Natural killer cell treated with Interleukin-12 subunit alpha and Interleukin-12 subunit beta and Interleukin-15 and Interleukin-18, amount 100 ng/mL, for 72 hours (primary cell): ENCODE measurements around the gene RAPGEF1. TPM values are rescaled to one million over a fixed set of nuclear protein-coding genes. Genes with fewer than 3 reads are reported as not detected.
"Not testable (repeated sequence)": the region's sequence is repeated elsewhere in the genome, so short reads cannot be mapped to it uniquely, and the experiment has no call there.

ENCODE experiments used
- ATAC-seq, 2 donors: fragments of 150-1000 bp; cut with Tn5 transposase in 1 of 2; sonication (Bioruptor Pico), chemical (Tn5 transposase) in 1 of 2; 2 replicates each; pipeline ENCODE4 v1.10.0; 2021
- DNase-seq: peaks from one replicate; pipeline ENCODE4 v3.0.0; 2022; ENCODE audit warnings: low spot score
- H3K27ac Mint-ChIP-seq, 2 donors: 1 replicate in 1 of 2; 2 replicates in 1 of 2; pipeline ENCODE4 v1.8.0; 2022; ENCODE audit warnings: mixed read lengths in 2 of 2, mild to moderate bottlenecking in 1 of 2, moderate library complexity in 1 of 2
- H3K27me3 Mint-ChIP-seq, 2 donors: 1 replicate in 1 of 2; 2 replicates in 1 of 2; pipeline ENCODE4 v1.8.0; 2022; ENCODE audit warnings: mixed read lengths in 2 of 2
- H3K36me3 Mint-ChIP-seq: one replicate; pipeline ENCODE4 v1.8.0; 2022; ENCODE audit warnings: mixed read lengths
- H3K4me1 Mint-ChIP-seq, 2 donors: 1 replicate in 1 of 2; 2 replicates in 1 of 2; pipeline ENCODE4 v1.8.0; 2022; ENCODE audit warnings: low read depth in 2 of 2, mixed read lengths in 2 of 2, mild to moderate bottlenecking in 1 of 2
- H3K4me3 Mint-ChIP-seq: one replicate; pipeline ENCODE4 v1.8.0; 2022; ENCODE audit warnings: mixed read lengths
- H3K9me3 Mint-ChIP-seq: 2 replicates; pipeline ENCODE4 v1.8.0; 2022; ENCODE audit warnings: mixed read lengths
- total RNA-seq, 2 donors: library from RNA; stranded (reverse); gene quantifications; one replicate each; pipeline ENCODE4 v1.2.3, GENCODE V29; 2022

Gene RAPGEF1
- total RNA-seq, 2 donors from 2014 or later = 109 to 215 TPM

- H3K36me3 Mint-ChIP-seq = no peaks in the 10 kb centered on the region
- H3K4me3 Mint-ChIP-seq = peak overlapping the region; percentile 46
- no peaks in the 10 kb centered on the region for H3K27me3 Mint-ChIP-seq
- H3K27ac Mint-ChIP-seq = peak overlapping the region; percentile 42 to 76
- H3K9me3 Mint-ChIP-seq = no peaks in the 10 kb centered on the region
- H3K4me1 Mint-ChIP-seq = peaks cover 74 to 88% of the 10 kb centered on the region in 2 donors
- ATAC-seq (no peak), DNase-seq (no peak)
These were observed 46.0 kb downstream of the RAPGEF1 start for GRCh38 chr9:131693651-131694597.

DNA sequence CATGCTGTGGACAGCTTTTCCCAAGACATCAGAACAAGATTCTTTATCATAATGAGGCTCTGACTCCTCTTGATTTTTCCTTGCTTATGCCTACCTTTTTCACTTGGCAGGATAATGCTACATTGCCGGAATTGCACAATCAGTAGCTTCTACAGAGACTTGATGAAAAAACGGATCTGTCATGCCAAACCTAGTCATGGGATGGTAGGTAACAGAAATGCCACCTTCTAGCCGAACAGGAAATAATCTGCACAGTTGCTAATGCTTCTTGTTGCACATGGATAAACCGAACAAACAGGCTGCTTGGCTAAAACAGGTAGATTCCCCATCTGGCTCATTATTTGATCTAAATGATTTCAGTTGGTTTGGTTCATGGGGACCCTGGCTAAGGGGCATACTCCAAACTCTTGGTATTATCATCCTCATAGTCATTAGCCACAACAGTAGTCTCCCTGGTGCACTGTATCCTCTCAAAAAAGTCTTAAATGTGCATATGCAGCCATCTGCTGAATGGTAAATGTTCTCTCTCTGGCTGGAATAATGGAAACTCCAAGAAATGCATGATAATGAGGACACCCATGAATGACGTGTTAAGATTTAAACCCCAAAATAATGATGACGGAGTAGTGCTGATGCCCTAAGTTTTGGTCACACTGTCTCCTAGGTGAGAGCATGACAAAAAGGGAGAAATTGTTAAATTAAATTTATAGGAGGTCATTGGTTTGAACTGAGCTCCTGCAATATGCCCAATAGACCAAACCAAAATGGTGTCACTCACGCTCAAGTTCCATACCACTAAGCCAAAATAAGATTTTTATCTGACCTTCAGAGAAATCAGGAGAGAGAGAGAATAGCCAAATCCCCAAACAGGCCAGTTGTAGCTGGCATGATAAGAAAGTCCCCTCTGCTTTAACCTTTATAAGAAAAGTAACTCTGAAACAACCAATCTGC is 47.0 kb downstream of the RAPGEF1 start:
- H3K36me3 Mint-ChIP-seq = no peaks in the 10 kb centered on the region
- no peaks in the 10 kb centered on the region for H3K27me3 Mint-ChIP-seq
- peak overlapping the region; percentile 76 for H3K27ac Mint-ChIP-seq
- ATAC-seq = no peak
- H3K4me3 Mint-ChIP-seq = peak overlapping the region; percentile 38
- peaks cover 69 to 87% of the 10 kb centered on the region in 2 donors for H3K4me1 Mint-ChIP-seq
- DNase-seq = no peak
- no peaks in the 10 kb centered on the region for H3K9me3 Mint-ChIP-seq

GRCh38 chr9:131691969-131692611 is 47.8 kb downstream of the RAPGEF1 start:
- Mint-ChIP-seq H3K27me3 (no peaks in the 10 kb centered on the region), H3K4me1 (peaks cover 70 to 87% of the 10 kb centered on the region in 2 donors), H3K4me3 (peak overlapping the region; percentile 63), H3K27ac (peak overlapping the region; percentile 76 to 87), H3K9me3 (no peaks in the 10 kb centered on the region), H3K36me3 (no peaks in the 10 kb centered on the region)
- ATAC-seq = no peak
- no peak for DNase-seq

DNA sequence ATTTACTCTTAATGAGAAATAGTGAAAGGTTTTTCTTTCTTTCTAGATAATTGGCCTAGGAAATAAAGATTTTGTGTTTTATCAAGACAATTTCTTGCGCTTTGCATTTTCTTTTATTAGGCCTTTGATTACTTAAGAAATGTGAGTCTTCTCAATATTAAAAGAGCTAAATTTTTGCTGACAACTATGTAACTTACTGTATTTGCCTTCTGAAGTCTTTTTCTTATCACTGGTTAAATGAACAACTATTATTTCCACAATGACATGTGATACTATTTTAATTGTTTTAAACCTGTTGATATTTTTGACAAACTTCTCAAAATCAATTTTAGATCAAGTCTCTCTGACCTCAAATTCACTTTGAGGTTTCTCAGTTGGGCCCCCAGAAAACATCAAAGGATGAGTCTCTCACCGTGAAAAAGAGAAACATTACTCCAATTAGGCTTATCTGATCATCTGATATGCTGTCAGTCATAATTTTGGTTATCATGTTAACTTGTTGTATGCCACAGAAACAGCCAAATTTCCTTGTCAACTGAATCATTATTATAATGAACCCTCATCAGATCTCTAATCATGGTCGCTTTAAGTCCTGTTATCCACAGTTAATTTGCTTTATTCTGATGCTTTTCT is 48.8 kb downstream of the RAPGEF1 start:
- H3K9me3 Mint-ChIP-seq = no peaks in the 10 kb centered on the region
- ATAC-seq (peak in 1 of 2 donors; percentile 38), DNase-seq (no peak)
- H3K27ac Mint-ChIP-seq = peak overlapping the region; percentile 76 to 87
- peak overlapping the region; percentile 63 for H3K4me3 Mint-ChIP-seq
- H3K27me3 Mint-ChIP-seq = no peaks in the 10 kb centered on the region
- H3K36me3 Mint-ChIP-seq = no peaks in the 10 kb centered on the region
- peaks cover 73 to 87% of the 10 kb centered on the region in 2 donors for H3K4me1 Mint-ChIP-seq

DNA sequence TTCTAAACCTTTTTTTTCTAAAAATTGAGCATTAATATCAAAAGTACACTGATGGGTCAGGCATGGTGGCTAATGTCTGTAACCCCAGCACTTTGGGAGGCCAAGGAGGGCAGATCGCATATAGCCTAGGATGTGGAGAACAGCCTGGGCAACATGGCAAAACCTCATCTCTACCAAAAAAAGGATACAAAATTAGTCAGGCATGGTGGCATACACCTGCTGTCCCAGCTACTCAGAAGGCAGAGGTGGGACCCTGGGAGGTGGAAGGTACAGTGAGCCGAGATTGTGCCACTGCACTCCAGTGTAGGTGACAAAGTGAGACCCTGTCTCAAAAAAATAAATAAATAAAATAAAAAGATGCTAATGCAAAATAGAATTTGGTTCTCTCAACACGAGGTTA is 49.4 kb downstream of the RAPGEF1 start:
- DNase-seq (no peak), ATAC-seq (no peak)
- H3K4me1 Mint-ChIP-seq = peaks cover 70 to 81% of the 10 kb centered on the region in 2 donors
- peak overlapping the region; percentile 30 for H3K4me3 Mint-ChIP-seq
- no peaks in the 10 kb centered on the region for H3K36me3 Mint-ChIP-seq
- H3K27ac Mint-ChIP-seq = peak overlapping the region; percentile 55 to 87
- H3K9me3 Mint-ChIP-seq = no peaks in the 10 kb centered on the region
- no peaks in the 10 kb centered on the region for H3K27me3 Mint-ChIP-seq

DNA sequence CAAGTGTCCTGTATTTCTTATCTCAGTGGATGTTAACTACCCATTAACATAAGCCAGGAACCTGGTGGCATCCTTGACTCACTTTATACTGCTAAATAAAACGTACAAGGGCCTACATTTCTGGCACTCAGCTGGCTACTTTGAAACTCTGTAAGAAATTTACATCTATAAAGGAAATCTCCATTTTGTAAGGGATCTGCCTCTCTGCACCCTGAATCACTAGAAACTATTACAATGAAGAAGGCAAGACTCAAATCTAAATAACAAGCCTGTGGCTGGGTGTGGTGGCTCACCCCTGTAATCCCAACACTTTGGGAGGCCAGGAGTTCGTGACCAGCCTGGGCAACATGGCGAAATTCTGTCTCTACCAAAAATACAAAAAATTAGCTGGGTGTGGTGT is 51.5 kb downstream of the RAPGEF1 start:
- DNase-seq = no peak
- no peaks in the 10 kb centered on the region for H3K36me3 Mint-ChIP-seq
- H3K4me3 Mint-ChIP-seq = no peak overlapping the region
- ATAC-seq = no peak
- no peaks in the 10 kb centered on the region for H3K27me3 Mint-ChIP-seq
- H3K4me1 Mint-ChIP-seq = peaks cover 51 to 66% of the 10 kb centered on the region in 2 donors
- peak overlapping the region; percentile 43 to 80 for H3K27ac Mint-ChIP-seq
- H3K9me3 Mint-ChIP-seq = no peaks in the 10 kb centered on the region

- no peaks in the 10 kb centered on the region for H3K27me3 Mint-ChIP-seq
- H3K27ac Mint-ChIP-seq = peak overlapping the region; percentile 57 to 80
- H3K36me3 Mint-ChIP-seq = no peaks in the 10 kb centered on the region
- no peaks in the 10 kb centered on the region for H3K9me3 Mint-ChIP-seq
- DNase-seq = no peak
- no peak for ATAC-seq
- H3K4me3 Mint-ChIP-seq = no peak overlapping the region
- peaks cover 45 to 52% of the 10 kb centered on the region in 2 donors for H3K4me1 Mint-ChIP-seq
These were observed 53.8 kb downstream of the RAPGEF1 start for GRCh38 chr9:131685753-131686706.

GRCh38 chr9:131683094-131683493 is 56.8 kb downstream of the RAPGEF1 start:
- peaks cover 50 to 51% of the 10 kb centered on the region in 2 donors for H3K4me1 Mint-ChIP-seq
- not testable (repeated sequence) for H3K4me3 Mint-ChIP-seq, DNase-seq, H3K36me3 Mint-ChIP-seq, H3K9me3 Mint-ChIP-seq, H3K27me3 Mint-ChIP-seq, ATAC-seq
- H3K27ac Mint-ChIP-seq = peak overlapping the region in 1 of 2 donors; percentile 23

DNA sequence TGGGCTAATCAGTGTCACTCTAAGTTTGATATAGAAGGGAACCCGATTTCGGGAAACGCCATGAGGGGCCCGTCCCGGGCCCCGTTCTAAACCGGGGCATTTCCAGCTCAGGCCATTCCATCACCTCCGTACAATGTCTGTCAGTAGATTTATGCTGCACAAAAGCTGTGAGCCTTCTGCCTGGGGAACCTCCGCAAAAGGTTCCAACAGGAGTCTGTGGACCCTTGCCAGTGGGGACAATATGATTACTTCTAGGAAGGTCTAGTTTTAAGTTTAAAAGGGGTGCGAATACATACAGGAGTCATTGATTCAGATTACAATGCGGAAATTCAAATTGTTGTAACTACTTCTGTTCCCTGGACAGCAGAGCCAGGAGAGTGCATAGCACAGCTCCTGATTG is 57.6 kb downstream of the RAPGEF1 start:
- Mint-ChIP-seq H3K27ac (peak overlapping the region; percentile 23 to 24), H3K27me3 (no peaks in the 10 kb centered on the region), H3K9me3 (no peaks in the 10 kb centered on the region), H3K4me3 (no peak overlapping the region), H3K4me1 (peaks cover 51 to 55% of the 10 kb centered on the region in 2 donors), H3K36me3 (no peaks in the 10 kb centered on the region)
- DNase-seq (no peak), ATAC-seq (no peak)

- peak overlapping the region; percentile 23 to 24 for H3K27ac Mint-ChIP-seq
These were observed 58.0 kb downstream of the RAPGEF1 start for GRCh38 chr9:131681826-131682225.

GRCh38 chr9:131681108-131681507 is 58.8 kb downstream of the RAPGEF1 start:
- H3K9me3 Mint-ChIP-seq, ATAC-seq, H3K36me3 Mint-ChIP-seq, H3K27me3 Mint-ChIP-seq, DNase-seq, H3K4me3 Mint-ChIP-seq: not testable (repeated sequence)
- Mint-ChIP-seq H3K4me1 (peaks cover 58 to 59% of the 10 kb centered on the region in 2 donors), H3K27ac (peak overlapping the region; percentile 94 to 95)

More at GRCh38 chr9:131681826-131682225, 58.0 kb downstream of the RAPGEF1 start:
- H3K9me3 Mint-ChIP-seq, ATAC-seq, H3K27me3 Mint-ChIP-seq, H3K36me3 Mint-ChIP-seq, H3K4me3 Mint-ChIP-seq, DNase-seq: not testable (repeated sequence)
- H3K4me1 Mint-ChIP-seq = peaks cover 55 to 57% of the 10 kb centered on the region in 2 donors
